GM18909 (cell line): ENCODE results near the gene CATSPERZ.

ENCODE experiments used
- ATAC-seq: cut with Tn5 transposase; IDR thresholded peaks from one replicate; pipeline ENCODE4 v1.9.1; 2021; ENCODE audit warnings: mild to moderate bottlenecking; ENCODE audit not compliant: unreplicated experiment, poor library complexity

The CATSPERZ gene

GRCh38 chr11:64263021-64263946, 36.9 kb upstream of the CATSPERZ start:
- no peak for ATAC-seq

GRCh38 chr11:64263947-64264317, 36.2 kb upstream of the CATSPERZ start:
- no peak for ATAC-seq

- ATAC-seq: no peak
These were observed 35.7 kb upstream of the CATSPERZ start for GRCh38 chr11:64264371-64264852.

GRCh38 chr11:64265176-64266160, 34.7 kb upstream of the CATSPERZ start:
- no peak for ATAC-seq

- ATAC-seq: no peak
These were observed 33.8 kb upstream of the CATSPERZ start for GRCh38 chr11:64266339-64266738.

GRCh38 chr11:64267207-64267945, 32.8 kb upstream of the CATSPERZ start:
- ATAC-seq: no peak

GRCh38 chr11:64268025-64268892, 31.9 kb upstream of the CATSPERZ start:
- ATAC-seq: no peak

- ATAC-seq: peak; percentile 16
These were observed 31.1 kb upstream of the CATSPERZ start for GRCh38 chr11:64268893-64269539.

- ATAC-seq: peak; percentile 70
These were observed 30.5 kb upstream of the CATSPERZ start for GRCh38 chr11:64269540-64270220.

GRCh38 chr11:64275031-64275800, 24.9 kb upstream of the CATSPERZ start:
- no peak for ATAC-seq

GRCh38 chr11:64275841-64276240, 24.3 kb upstream of the CATSPERZ start:
- ATAC-seq: no peak

- ATAC-seq: no peak
These were observed 23.3 kb upstream of the CATSPERZ start for GRCh38 chr11:64276653-64277431.

GRCh38 chr11:64278576-64279190, 21.5 kb upstream of the CATSPERZ start:
- no peak for ATAC-seq

- no peak for ATAC-seq
These were observed 18.0 kb upstream of the CATSPERZ start for GRCh38 chr11:64281957-64282770.

- ATAC-seq: no peak
These were observed 17.1 kb upstream of the CATSPERZ start for GRCh38 chr11:64283092-64283491.
